Activated CD8-positive, alpha-beta memory T cell treated with anti-CD3 and anti-CD28 coated beads for 4 hours (primary cell): ENCODE measurements around the gene INSYN1.
"Not testable (repeated sequence)": the region's sequence is repeated elsewhere in the genome, so short reads cannot be mapped to it uniquely, and the experiment has no call there.

Experiments used
- DNase-seq, 2 donors: peaks; one replicate each; pipeline ENCODE4 v3.0.0-alpha.2; 2020; ENCODE audit warnings: low read depth in 2 of 2

Gene INSYN1

GRCh38 chr15:73753250-73754130, at the start of gene INSYN1:
TSS of gene INSYN1 (minus strand) at chr15:73753351. CDS start at chr15:73751130, 2,221 bp downstream.
- no peak for DNase-seq

DNA sequence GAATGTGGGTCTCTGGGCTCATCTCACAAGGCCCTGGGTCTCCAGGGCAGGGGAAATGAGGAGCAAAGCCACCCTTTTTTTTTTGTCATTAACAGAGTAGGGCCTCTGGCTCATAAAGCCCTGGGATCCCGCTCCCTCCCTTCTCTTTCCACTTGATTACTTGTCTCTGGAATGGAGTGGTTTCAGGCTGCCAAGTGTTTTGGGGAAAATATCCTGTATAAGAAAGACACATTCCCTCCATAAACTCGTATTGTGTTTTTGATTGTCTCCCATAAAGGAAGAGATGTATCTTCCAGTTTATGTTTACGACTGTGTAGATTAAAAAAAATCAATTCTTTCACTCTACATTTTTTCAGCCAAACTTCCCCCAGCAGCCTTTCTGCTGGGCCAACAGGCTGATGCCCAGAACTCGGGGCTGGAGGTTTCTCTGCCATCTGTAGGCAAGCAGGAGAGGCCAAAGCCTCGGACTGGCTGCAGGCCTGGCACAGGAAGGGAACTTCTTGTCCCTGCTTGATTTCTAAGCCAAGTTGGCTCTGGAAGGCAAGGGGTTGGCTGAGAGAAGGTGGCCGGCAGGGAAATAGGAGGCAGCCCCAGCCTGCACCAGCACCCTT, 49.4 kb upstream of the INSYN1 start:
- no peak for DNase-seq

DNA sequence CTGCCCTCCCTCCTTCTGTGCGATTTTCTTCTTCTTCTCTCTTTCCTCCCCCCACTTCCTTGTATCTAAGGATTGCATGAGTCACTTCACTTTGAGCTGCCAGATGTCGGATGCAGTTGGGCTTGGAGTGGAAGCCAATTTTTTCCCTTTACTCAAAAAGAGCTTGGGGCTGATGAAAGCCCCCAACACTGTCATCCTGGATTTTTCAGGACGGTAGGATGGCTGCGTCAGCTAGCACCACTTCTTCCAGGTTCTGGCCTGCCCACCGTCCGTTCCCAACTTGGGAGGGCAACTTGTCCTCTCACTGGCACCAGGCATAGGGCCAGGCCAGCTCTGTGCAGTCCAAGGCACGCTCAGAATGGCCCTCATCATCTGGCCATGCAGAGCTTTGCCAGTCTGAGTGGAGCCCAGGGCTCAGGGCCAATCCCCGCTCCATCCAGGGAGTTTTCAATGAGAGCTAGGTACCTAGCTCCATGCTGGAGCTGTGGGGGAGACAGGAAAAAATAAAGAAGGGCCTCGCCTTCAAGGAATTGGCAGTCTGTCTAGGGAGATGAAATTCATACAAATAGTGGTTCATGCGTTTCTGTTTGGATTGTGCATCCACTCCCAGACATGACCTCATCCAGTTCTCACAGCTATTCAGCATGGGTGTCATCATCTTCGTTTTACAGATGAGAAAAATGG, 47.7 kb upstream of the INSYN1 start:
- no peak for DNase-seq

DNA sequence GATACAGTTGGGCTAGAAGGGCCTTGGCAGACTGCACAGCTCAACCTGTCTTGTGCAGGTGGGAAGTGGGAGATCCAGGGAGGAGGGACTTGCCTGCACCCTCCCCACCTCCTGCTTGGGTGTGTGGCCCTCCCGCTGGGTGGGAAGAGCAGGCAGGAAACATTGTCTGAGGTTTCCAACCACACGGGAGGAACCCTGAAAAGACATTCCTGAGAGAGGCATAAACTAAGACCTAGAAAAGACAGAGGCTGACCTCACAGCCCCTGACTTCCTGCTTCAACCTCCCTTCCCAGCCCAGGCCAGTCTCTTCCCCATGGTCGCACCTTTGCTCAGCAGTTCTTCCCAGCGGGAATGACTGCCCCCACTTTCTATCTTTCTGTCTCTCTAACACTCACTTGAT, 46.3 kb upstream of the INSYN1 start:
- DNase-seq: no peak

- no peak for DNase-seq
These were observed 44.4 kb upstream of the INSYN1 start for GRCh38 chr15:73797366-73798158.

DNA sequence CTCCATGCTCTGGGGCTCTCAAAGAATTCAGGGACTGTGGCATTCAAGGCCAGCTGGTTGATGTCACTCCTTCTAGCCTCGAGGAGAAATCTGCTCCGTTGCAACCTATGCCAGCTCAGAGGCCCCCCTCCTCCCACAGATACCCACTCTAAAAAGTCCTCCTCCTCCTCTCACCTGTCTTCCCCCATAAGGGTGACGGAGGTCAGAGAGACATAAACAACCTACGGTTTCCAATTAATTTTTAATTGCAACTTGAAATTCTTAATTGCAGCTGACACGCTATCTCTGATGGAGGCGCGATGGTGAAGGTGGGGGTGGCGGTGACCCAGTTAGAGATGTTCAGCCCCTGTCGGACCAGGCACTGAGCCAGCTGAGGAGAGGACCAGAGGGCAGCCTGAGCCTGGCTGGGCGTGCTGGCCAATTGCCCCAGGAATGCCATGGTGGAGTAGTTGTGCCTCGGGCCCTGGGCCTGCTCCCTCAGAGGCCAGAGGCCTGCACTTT, 43.2 kb upstream of the INSYN1 start:
- DNase-seq: no peak

DNA sequence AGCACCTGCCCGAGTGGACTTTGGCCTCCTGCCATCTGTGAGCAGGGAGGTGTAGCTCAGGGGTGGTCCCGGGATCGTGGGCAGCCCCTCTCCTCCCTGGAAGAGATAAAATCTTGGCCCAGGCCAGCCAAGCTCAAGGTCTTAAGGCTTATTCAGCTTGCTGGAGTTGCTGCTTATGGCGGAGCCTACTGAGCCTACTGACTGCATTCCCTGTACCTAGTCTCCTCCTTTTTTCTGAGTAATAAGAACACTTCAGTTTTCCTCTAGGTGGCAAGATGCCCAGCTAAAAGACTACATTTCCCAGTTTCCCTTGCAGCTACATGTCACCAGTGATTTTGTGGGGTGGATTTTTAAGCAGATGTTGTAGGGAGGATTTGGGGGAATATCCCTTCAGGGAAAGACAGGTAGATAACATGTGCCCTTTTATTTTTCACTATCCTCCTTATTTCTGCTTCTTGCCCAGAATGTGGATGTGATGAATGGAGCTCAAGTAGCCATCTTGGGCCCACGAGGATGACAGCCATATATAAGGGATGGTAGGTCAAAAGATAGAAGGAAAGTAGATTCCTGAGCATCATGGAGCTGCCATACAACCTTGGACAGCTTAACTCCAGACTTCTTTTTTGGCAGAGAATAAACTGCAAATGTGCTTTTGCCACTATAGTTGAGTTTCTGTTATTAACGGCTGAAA, 41.4 kb upstream of the INSYN1 start:
- DNase-seq: no peak

GRCh38 chr15:73792899-73793541, 39.9 kb upstream of the INSYN1 start:
- DNase-seq: not testable (repeated sequence)

GRCh38 chr15:73792415-73792814, 39.3 kb upstream of the INSYN1 start:
- DNase-seq: no peak

GRCh38 chr15:73789521-73790240, 36.5 kb upstream of the INSYN1 start:
- DNase-seq: no peak

DNA sequence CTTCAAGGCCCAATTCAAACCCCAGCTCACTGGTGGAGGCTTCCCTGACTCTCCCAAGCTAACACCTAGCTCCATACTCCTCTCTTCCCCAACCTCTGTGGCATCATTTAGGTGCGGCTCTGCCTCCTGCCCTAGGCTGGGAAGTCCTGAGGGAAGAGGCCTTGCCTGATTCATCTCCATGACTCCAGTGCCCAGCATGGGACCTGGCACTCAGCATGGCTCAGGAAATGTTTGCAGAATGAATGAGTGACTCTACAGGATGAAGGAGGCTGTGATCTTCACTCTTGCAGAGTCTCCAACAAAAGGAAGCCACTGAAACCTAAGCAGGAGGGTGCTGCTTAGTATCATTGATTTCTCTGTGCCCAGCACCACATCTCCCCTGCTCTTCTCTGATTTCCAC, 34.5 kb upstream of the INSYN1 start:
- DNase-seq: no peak

GRCh38 chr15:73786538-73786937, 33.4 kb upstream of the INSYN1 start:
- no peak for DNase-seq

GRCh38 chr15:73785256-73786014, 32.3 kb upstream of the INSYN1 start:
- DNase-seq: not testable (repeated sequence)

- no peak for DNase-seq
These were observed 31.1 kb upstream of the INSYN1 start for GRCh38 chr15:73784291-73784690.

DNA sequence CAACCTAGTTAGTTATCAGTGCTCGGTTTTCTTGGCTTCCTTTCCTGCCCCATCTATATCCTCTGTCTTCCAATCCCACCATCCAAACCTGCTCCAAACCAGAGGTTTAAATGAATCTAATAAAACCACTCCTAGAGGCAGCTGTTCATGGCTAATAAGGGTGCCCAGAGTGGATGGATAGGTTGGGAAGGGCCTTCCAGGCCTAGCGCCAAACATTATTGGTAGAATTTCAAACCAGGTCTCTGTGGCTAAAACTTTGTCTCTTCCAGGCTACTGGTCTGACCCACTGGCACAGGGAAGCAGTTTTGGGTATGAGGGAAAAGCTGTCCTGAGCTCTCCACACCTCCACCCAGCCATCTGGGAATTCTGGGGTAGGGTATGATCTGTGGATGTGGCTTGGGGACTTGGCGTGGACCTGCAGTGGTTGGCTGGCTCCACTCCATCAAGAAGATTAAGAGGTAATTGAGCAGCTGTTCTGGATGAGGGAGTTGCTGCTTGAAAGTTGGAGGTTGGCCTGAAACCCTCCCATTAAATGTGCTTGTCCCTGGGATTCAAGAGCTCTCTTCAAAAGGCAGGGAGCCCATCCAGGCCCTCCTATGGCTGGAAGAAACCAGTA, 29.3 kb upstream of the INSYN1 start:
- DNase-seq: no peak

- DNase-seq: no peak
These were observed 28.1 kb upstream of the INSYN1 start for GRCh38 chr15:73781038-73781925.

DNA sequence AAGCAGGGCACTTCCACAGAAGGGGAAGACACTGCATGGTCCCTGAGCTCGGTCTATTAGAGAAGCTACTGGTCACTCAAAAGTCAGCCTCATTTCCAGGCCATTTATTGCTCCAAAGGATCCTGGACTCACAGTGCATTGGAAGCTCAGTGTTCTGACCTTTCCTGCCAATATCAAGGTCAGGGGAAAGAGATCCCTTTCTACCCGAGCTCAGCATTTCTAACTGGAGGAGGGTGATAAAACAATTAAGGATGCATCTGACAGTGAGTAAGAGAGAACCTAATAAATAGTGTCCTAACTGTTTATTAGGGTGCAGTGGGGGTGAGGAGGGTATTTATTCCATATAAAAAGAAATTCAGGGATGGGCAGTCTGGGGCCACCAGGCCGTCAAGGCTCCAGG, 26.8 kb upstream of the INSYN1 start:
- DNase-seq: no peak

GRCh38 chr15:73777741-73778140, 24.6 kb upstream of the INSYN1 start:
- DNase-seq: no peak
